GM12801 (cell line): ENCODE results near the gene TUBB6.

Source experiments
- TF ChIP-seq, protein P1 (sequence below): IDR thresholded peaks from one replicate; pipeline ENCODE4 v1.5.1; 2011; ENCODE audit warnings: control low read depth; ENCODE audit not compliant: insufficient read length; ENCODE audit errors: extremely low read depth

Gene TUBB6

DNA sequence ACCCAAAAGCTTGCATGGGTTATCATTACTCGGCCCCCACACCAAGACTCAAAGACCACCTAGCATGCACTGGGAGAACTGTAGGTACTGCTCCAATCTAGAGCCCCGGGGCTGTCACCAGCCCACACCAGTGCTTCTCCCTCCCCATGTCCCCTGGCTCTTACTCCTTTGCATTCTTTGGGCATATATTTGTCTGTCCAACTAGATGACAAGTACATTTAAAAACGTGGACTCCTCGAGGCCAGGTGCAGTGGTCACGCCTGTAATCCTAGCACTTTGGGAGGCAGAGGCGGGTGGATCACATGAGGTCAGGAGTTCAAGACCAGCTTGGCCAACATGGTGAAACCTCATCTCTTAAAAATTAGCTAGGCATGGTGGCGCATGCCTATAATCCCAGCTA lies 61.2 kb downstream of the TUBB6 start:
- TF ChIP-seq, protein P1, sequence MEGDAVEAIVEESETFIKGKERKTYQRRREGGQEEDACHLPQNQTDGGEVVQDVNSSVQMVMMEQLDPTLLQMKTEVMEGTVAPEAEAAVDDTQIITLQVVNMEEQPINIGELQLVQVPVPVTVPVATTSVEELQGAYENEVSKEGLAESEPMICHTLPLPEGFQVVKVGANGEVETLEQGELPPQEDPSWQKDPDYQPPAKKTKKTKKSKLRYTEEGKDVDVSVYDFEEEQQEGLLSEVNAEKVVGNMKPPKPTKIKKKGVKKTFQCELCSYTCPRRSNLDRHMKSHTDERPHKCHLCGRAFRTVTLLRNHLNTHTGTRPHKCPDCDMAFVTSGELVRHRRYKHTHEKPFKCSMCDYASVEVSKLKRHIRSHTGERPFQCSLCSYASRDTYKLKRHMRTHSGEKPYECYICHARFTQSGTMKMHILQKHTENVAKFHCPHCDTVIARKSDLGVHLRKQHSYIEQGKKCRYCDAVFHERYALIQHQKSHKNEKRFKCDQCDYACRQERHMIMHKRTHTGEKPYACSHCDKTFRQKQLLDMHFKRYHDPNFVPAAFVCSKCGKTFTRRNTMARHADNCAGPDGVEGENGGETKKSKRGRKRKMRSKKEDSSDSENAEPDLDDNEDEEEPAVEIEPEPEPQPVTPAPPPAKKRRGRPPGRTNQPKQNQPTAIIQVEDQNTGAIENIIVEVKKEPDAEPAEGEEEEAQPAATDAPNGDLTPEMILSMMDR, result no peak

DNA sequence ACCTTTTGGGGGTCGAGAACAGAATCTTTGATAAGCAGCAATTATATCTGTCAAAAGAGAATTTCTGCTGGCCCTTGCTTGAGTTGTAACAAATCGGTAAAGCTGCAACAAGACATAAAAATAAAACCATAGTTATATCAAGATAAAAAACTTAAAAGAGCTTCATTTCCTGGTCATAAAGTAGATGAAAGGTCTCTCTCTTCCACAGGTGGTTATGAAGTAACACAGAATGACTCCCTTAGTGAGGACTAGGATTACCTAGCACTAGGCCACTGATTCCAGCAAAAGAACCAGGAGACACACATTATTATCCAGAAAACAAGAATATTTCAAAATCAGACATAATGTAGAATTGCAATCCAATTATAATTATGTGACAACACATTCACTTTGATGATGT lies 63.5 kb downstream of the TUBB6 start:
- TF ChIP-seq, protein P1, result no peak

DNA sequence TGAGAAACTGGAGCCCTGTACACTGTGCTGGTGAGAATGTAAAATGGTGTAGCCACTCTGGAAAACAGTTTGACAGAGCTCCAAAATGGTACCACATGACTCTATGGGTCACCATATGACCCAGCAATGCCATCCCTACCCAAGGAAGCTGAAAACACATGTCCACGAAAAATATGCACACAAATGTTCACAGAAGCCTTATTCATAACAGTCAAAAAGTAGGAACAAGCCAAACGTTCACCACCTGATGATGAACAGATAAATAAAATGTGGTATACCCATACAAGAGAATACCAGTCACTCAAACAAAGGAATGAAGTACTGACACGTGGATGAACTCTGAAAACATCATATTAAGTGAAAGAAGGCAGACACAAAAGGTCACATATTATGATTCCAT lies 64.4 kb downstream of the TUBB6 start:
- TF ChIP-seq, protein P1, result no peak

DNA sequence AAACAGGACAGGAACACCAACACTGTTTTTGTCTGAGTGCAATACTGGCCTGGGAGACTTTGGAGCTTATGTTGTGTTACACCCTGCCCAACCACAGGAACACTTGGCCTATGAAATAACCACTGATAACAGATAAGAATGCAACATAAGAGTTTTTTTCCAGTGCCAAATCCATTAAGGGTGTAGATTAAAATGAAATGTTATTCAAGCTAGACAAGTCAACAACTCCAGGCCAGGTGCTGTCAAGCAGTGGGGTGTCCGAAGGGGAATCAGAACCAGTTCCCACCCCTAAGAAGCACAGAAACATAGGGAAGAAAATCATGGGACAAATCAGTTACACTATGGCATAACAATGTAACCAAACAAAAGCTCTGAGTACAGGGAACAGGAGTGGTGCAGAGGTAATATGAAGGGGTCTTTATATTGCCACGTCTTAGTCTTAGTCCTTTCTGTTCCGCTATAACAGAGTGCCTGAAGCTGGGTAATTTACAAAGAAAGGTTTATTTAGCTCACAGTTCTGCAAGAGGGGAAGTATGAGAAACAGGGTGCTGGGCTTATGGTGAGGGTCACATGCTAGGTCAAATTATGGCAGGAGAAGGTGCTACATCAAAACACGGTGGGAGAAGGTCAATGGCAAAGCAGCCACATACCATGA lies 65.2 kb downstream of the TUBB6 start:
- TF ChIP-seq, protein P1, result no peak

DNA sequence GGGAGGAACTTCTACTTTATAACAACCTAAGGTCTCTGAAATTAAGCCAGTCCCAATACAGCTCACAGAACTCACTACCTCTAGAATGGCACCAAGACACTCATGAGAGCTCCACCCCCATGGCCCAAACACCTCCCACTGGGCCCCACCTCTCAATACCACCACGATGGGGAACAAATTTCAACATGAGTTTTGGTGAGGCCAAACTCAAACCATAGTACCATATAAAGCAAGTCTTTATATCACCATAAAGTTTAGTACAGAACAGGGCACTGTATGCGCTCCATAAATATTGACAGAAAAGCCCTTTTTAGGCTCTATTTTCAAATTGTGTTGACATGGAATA lies 65.7 kb downstream of the TUBB6 start:
- TF ChIP-seq, protein P1, result no peak

DNA sequence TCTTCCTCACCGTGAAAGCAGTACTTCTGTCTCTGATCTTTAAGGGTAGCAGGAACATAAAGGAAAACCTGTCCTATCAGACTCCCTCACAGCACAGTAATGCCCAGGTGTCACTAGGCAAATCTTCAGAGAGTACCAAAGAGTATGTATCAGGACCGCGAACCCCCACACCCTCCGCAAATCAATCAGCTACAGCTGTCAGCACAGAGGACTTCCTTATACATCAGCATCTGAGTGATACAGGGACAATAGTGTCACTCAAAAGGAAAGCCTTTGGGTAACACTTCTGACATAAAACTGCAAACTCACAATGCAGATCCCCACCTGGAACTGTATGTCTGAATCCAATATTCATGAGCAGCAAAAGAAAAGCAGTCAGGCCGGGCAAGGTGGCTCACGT lies 66.4 kb downstream of the TUBB6 start:
- TF ChIP-seq, protein P1, result no peak
